Liver (tissue), 3 donors: ENCODE measurements around the gene EBPL.

Experiments used
- EGR1 ChIP-seq, 2 donors: IDR thresholded peaks; 2 replicates each; pipeline ENCODE4 v1.6.1; 2016 to 2018; ENCODE audit warnings: antibody characterized with exemption in 2 of 2, low read depth in 2 of 2
- FOXA2 ChIP-seq: IDR thresholded peaks from 2 replicates; pipeline ENCODE4 v1.6.1; 2016; ENCODE audit warnings: antibody characterized with exemption
- GABPA ChIP-seq, 2 donors: IDR thresholded peaks in 1 of 2; conservative IDR thresholded peaks in 1 of 2; 2 replicates each; pipeline ENCODE4 v1.6.1; 2016; ENCODE audit warnings: antibody characterized with exemption in 2 of 2, mild to moderate bottlenecking in 1 of 2, moderate library complexity in 1 of 2
- HNF4A ChIP-seq, 2 donors: conservative IDR thresholded peaks; 2 replicates each; pipeline ENCODE4 v1.6.1; 2016; ENCODE audit warnings: antibody characterized with exemption in 2 of 2, mild to moderate bottlenecking in 2 of 2
- JUND ChIP-seq, 2 donors: IDR thresholded peaks; 2 replicates each; pipeline ENCODE4 v1.6.1; 2016; ENCODE audit warnings: antibody characterized with exemption in 2 of 2
- RAD21 ChIP-seq, 2 donors: IDR thresholded peaks; 2 replicates each; pipeline ENCODE4 v1.6.1; 2016; ENCODE audit warnings: antibody characterized with exemption in 2 of 2, mild to moderate bottlenecking in 2 of 2
- RXRA ChIP-seq, 2 donors: IDR thresholded peaks; 2 replicates each; pipeline ENCODE4 v1.6.1; 2017 to 2018; ENCODE audit warnings: antibody characterized with exemption in 2 of 2, mild to moderate bottlenecking in 1 of 2
- SP1 ChIP-seq: IDR thresholded peaks from 2 replicates; pipeline ENCODE4 v1.6.1; 2018; ENCODE audit warnings: antibody characterized with exemption, mild to moderate bottlenecking
- TAF1 ChIP-seq: conservative IDR thresholded peaks from 2 replicates; pipeline ENCODE4 v1.6.1; 2016; ENCODE audit warnings: antibody characterized with exemption, mild to moderate bottlenecking
- YY1 ChIP-seq: IDR thresholded peaks from 2 replicates; pipeline ENCODE4 v1.6.1; 2016; ENCODE audit warnings: antibody characterized with exemption, mild to moderate bottlenecking
- TF ChIP-seq, protein P1 (sequence below): fragments of 150-350 bp; IDR thresholded peaks from 2 replicates; pipeline ENCODE4 v1.5.1; 2017; ENCODE audit warnings: improper control_type of control experiment, low read depth, low read length; ENCODE audit not compliant: missing input control
- TF ChIP-seq, protein P2 (sequence below): IDR thresholded peaks from 2 replicates; pipeline ENCODE4 v1.6.1; 2016; ENCODE audit warnings: antibody characterized with exemption
- TF ChIP-seq, protein P3 (sequence below): IDR thresholded peaks from 2 replicates; pipeline ENCODE4 v1.6.1; 2016; ENCODE audit warnings: antibody characterized with exemption
- TF ChIP-seq, protein P4 (sequence below): IDR thresholded peaks from 2 replicates; pipeline ENCODE4 v1.6.1; 2016; ENCODE audit warnings: antibody characterized with exemption, mild to moderate bottlenecking
- donor health status: healthy.
- donor health status: healthy.

DNA sequence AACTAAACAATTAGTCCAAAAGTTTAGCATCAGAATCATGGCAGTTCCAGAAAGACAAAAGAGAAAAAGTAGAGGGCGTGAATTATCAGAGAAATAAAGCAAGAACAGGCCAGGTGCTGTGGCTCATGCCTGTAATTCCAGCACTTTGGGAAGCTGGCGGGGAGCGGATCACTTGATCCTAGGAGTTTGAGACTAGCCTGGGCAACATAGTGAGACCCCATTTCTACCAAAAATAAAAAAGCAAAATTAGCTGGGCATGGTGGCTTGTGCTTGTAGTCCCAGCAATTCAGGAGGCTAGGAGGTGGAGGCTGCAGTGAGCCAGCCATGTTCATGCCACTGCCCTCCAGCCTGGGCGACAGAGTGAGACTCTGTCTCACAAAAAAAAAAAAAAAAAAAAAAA lies 44.6 kb downstream of the EBPL start:
- TF ChIP-seq, protein P1, sequence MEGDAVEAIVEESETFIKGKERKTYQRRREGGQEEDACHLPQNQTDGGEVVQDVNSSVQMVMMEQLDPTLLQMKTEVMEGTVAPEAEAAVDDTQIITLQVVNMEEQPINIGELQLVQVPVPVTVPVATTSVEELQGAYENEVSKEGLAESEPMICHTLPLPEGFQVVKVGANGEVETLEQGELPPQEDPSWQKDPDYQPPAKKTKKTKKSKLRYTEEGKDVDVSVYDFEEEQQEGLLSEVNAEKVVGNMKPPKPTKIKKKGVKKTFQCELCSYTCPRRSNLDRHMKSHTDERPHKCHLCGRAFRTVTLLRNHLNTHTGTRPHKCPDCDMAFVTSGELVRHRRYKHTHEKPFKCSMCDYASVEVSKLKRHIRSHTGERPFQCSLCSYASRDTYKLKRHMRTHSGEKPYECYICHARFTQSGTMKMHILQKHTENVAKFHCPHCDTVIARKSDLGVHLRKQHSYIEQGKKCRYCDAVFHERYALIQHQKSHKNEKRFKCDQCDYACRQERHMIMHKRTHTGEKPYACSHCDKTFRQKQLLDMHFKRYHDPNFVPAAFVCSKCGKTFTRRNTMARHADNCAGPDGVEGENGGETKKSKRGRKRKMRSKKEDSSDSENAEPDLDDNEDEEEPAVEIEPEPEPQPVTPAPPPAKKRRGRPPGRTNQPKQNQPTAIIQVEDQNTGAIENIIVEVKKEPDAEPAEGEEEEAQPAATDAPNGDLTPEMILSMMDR = no peak
- TF ChIP-seq, protein P2, sequence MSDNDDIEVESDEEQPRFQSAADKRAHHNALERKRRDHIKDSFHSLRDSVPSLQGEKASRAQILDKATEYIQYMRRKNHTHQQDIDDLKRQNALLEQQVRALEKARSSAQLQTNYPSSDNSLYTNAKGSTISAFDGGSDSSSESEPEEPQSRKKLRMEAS = no peak
- TF ChIP-seq HNF4A (conservative IDR thresholded peaks at IDR 0.05) (no peak), TAF1 (no peak), JUND (IDR thresholded peaks at IDR 0.05) (no peak), RAD21 (IDR thresholded peaks at IDR 0.05) (no peak), RXRA (IDR thresholded peaks at IDR 0.05) (no peak), YY1 (no peak), GABPA (IDR thresholded peaks at IDR 0.05 in 1 of 2, conservative IDR thresholded peaks at IDR 0.05 in 1 of 2) (no peak), FOXA2 (no peak), EGR1 (IDR thresholded peaks at IDR 0.05; ENCODE audit: low read depth in 2 of 2) (no peak), SP1 (no peak)
- TF ChIP-seq, protein P3, sequence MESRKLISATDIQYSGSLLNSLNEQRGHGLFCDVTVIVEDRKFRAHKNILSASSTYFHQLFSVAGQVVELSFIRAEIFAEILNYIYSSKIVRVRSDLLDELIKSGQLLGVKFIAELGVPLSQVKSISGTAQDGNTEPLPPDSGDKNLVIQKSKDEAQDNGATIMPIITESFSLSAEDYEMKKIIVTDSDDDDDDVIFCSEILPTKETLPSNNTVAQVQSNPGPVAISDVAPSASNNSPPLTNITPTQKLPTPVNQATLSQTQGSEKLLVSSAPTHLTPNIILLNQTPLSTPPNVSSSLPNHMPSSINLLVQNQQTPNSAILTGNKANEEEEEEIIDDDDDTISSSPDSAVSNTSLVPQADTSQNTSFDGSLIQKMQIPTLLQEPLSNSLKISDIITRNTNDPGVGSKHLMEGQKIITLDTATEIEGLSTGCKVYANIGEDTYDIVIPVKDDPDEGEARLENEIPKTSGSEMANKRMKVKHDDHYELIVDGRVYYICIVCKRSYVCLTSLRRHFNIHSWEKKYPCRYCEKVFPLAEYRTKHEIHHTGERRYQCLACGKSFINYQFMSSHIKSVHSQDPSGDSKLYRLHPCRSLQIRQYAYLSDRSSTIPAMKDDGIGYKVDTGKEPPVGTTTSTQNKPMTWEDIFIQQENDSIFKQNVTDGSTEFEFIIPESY = no peak
- TF ChIP-seq, protein P4, sequence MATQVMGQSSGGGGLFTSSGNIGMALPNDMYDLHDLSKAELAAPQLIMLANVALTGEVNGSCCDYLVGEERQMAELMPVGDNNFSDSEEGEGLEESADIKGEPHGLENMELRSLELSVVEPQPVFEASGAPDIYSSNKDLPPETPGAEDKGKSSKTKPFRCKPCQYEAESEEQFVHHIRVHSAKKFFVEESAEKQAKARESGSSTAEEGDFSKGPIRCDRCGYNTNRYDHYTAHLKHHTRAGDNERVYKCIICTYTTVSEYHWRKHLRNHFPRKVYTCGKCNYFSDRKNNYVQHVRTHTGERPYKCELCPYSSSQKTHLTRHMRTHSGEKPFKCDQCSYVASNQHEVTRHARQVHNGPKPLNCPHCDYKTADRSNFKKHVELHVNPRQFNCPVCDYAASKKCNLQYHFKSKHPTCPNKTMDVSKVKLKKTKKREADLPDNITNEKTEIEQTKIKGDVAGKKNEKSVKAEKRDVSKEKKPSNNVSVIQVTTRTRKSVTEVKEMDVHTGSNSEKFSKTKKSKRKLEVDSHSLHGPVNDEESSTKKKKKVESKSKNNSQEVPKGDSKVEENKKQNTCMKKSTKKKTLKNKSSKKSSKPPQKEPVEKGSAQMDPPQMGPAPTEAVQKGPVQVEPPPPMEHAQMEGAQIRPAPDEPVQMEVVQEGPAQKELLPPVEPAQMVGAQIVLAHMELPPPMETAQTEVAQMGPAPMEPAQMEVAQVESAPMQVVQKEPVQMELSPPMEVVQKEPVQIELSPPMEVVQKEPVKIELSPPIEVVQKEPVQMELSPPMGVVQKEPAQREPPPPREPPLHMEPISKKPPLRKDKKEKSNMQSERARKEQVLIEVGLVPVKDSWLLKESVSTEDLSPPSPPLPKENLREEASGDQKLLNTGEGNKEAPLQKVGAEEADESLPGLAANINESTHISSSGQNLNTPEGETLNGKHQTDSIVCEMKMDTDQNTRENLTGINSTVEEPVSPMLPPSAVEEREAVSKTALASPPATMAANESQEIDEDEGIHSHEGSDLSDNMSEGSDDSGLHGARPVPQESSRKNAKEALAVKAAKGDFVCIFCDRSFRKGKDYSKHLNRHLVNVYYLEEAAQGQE = no peak
